Upper lobe of right lung (tissue), 1 donor: Measurements from ENCODE around the gene ESPNL. TPM values are rescaled to one million over a fixed set of nuclear protein-coding genes. Genes with fewer than 3 reads are reported as not detected.

Source experiments
- ATAC-seq: fragments of 200-7000 bp; cut with Tn5 transposase; one replicate; pipeline ENCODE4 v1.9.1; 2020; ENCODE audit warnings: mild to moderate bottlenecking, moderate library complexity
- DNase-seq: peaks from one replicate; pipeline ENCODE4 v3.0.0-alpha.2; 2020
- H3K27ac ChIP-seq: fragments of 200-600 bp; one replicate; pipeline ENCODE4 v1.8.0; 2022
- H3K27me3 ChIP-seq: fragments of 200-600 bp; one replicate; pipeline ENCODE4 v1.8.0; 2022; ENCODE audit warnings: mild to moderate bottlenecking
- H3K36me3 ChIP-seq: fragments of 200-600 bp; one replicate; pipeline ENCODE4 v1.8.0; 2022
- H3K4me1 ChIP-seq: fragments of 200-600 bp; one replicate; pipeline ENCODE4 v1.8.0; 2022
- H3K4me3 ChIP-seq: fragments of 200-600 bp; one replicate; pipeline ENCODE4 v1.8.0; 2022; ENCODE audit warnings: mild to moderate bottlenecking
- H3K9me3 ChIP-seq: fragments of 200-600 bp; one replicate; pipeline ENCODE4 v1.8.0; 2022
- intact Hi-C: fragments of 100-400 bp; cut with DNase I; formaldehyde crosslinking; loops from one replicate; pipeline ENCODE4 v1.11.0; 2022
- total RNA-seq: library from RNA; stranded (reverse); fragmentation: NEBNext Ultra II Directional; extraction: Animal tissue kit (Norgen Biotek cat#: 25700); gene quantifications from one replicate; pipeline ENCODE4 v1.2.1, GENCODE V29; 2021
- TF ChIP-seq, protein P1 (sequence below): fragments of 200-600 bp; IDR thresholded peaks from one replicate; pipeline ENCODE4 v1.8.0; 2022; ENCODE audit warnings: antibody characterized with exemption
- donor health status: DM: no; HTN: yes; CAD: no; lungs with severe emphysema.

Gene ESPNL
- total RNA-seq, 1 donor from 2014 or later: 0.35 TPM

DNA sequence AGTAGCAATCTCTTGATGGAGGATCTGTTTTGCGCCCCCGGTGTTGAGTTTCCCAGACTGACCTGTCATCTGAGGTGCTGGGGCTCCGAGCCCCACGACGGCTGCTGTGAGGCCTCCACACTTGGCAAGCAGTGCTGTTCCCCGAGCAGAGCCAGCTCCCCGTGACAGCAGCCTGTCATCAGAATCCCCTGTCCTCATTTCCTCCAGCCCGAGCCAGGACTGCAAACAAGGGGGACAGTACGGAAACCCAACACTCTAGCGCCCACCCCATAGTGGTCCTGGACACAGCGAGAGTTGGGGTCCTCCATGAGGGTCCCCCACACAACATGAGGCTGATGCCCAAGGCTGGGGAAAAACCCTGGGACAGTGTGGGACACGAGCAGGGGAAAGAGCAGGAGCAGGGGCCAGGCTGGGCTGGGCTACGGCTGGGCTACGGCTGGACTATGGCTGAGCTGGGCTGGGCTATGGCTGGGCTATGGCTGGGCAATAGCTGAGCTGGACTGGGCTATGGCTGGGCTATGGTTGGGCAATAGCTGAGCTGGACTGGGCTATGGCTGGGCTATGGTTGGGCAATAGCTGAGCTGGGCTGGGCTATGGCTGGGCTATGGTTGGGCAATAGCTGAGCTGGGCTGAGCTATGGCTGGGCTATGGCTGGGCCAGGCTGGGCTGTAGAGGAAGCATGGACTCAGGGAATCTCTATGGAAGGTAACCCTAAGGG, 36.8 kb downstream of the ESPNL start:
- no peak overlapping the region for H3K4me3 ChIP-seq
- intact Hi-C loops: no loop called here
- H3K4me1 ChIP-seq: peaks cover 5% of the 10 kb centered on the region
- TF ChIP-seq, protein P1, sequence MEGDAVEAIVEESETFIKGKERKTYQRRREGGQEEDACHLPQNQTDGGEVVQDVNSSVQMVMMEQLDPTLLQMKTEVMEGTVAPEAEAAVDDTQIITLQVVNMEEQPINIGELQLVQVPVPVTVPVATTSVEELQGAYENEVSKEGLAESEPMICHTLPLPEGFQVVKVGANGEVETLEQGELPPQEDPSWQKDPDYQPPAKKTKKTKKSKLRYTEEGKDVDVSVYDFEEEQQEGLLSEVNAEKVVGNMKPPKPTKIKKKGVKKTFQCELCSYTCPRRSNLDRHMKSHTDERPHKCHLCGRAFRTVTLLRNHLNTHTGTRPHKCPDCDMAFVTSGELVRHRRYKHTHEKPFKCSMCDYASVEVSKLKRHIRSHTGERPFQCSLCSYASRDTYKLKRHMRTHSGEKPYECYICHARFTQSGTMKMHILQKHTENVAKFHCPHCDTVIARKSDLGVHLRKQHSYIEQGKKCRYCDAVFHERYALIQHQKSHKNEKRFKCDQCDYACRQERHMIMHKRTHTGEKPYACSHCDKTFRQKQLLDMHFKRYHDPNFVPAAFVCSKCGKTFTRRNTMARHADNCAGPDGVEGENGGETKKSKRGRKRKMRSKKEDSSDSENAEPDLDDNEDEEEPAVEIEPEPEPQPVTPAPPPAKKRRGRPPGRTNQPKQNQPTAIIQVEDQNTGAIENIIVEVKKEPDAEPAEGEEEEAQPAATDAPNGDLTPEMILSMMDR: no peak
- no peaks in the 10 kb centered on the region for H3K27me3 ChIP-seq
- no peaks in the 10 kb centered on the region for H3K9me3 ChIP-seq
- ATAC-seq (peak; percentile 45), DNase-seq (peak; percentile 81)
- no peaks in the 10 kb centered on the region for H3K36me3 ChIP-seq
- H3K27ac ChIP-seq: no peak overlapping the region

DNA sequence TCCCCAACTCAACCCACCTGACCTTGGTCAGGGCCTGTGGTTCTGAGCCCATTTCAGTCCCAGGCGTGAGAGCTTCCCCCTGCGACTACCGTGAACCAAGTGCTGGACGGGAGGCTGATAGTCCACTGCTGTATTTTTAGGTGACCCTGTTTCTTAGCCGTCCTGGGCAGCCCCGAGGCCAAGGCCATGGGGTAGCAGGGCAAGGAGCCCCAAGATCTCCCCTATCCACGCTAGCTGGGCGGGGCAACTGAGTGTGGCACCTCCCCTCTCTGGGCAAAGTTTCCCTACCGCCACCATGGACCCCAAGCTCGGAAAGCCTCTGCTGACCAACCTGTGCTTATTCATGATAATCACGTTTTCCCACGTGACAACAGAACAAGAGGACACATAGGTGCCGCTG, 37.7 kb downstream of the ESPNL start:
- ATAC-seq: no peak
- Histone ChIP-seq H3K9me3 (no peaks in the 10 kb centered on the region), H3K27ac (no peak overlapping the region), H3K4me1 (peaks cover 5% of the 10 kb centered on the region), H3K27me3 (no peaks in the 10 kb centered on the region), H3K36me3 (no peaks in the 10 kb centered on the region), H3K4me3 (no peak overlapping the region)
- intact Hi-C loops: no loop called here
- TF ChIP-seq, protein P1: no peak
- no peak for DNase-seq

DNA sequence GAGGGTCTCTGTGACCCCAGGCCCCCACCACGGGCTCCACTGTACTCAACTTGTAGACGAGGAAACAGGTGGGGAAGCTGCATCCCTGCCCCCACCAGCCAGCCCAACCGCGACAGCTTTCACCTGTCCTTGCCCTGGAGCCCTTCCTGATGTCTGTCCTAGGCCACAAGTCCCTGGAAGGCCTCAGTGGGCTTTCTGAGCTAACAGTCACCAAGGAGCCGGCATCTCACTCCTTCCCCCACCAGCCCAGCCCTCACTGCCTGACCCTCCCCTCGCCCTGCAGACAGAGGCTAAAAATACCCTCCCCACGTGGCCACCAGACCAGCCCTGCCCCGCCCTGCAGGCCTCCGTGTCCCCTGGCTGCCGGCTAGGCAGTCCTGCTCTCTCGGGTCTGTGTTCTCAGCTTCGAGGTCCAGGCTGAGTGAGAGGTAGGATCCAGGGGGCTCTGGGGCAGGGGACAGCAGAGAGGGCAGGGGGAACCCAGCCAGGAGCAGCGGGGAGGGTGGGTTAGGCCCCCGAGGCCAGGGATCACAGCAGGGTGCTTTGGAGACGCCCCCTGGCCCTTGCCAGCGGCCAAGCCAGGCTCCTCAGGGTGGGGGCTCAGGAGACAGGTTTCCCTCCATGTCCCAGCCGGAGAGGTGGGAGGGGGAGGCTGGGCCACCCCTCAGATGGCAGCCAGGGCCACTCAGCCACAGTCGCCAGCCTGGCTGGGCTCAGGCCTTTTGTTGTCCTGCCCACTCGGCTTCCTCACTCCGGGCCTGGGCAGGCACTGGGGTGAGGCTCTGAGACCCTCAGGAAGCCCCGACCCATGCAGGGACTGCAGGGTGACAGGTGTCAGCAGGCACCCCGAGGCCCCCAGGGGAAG, 38.4 kb downstream of the ESPNL start, which contains the start of gene KLHL30:
Gene KLHL30, plus strand, starts transcription at position 338 of the 865 bp plus-strand sequence. CDS start 2,087 bp downstream, outside the sequence.
- Histone ChIP-seq H3K36me3 (no peaks in the 10 kb centered on the region), H3K27me3 (no peaks in the 10 kb centered on the region), H3K4me1 (peaks cover 5% of the 10 kb centered on the region), H3K9me3 (no peaks in the 10 kb centered on the region), H3K27ac (no peak within 1 kb of the TSS), H3K4me3 (peak within 1 kb of the TSS; percentile 23)
- TF ChIP-seq, protein P1: no peak
- ATAC-seq (no peak), DNase-seq (no peak)
- intact Hi-C loops: no loop called here

DNA sequence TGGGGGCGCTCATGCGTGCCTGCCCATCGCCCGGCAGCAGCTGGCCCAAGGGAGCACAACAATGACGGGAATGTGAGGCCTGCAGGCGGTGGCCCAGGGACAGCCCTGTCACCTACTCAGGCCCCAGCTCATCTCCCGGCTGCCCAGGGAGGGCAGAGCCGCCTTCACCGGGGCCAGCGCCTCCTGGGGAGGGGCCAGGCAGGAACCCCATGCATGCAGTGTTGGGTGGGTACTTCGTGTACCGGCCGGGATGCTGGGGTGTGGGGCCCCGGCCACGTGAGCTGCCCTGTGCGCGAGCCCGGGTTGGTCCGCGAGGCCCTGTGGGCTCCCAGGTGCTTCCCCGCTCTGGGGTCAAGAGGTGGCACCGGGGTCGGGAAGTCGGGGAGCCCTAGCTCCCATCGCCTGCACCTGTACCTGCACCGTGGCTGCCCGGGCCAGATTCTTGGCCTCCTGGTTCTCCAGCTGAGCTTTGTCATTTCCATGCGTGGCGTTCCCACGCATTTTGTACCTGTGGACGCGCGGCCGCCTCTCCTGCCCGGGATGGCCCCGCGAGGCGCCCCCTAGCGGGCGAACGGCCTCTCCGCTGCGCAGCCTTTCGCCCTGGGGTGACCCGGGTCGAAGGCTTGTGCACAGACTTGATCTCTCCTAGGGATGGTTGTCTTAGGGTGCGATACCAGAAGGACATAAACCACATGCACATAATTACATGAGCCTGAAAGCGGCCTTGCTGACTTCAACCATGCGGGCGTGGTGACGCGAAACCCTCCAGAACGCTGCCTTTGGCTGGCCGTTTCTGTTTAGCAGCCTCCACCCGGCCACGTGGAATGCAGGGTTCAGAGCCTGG, 39.3 kb downstream of the ESPNL start:
- peak overlapping the region; percentile 23 for H3K4me3 ChIP-seq
- no peaks in the 10 kb centered on the region for H3K9me3 ChIP-seq
- peaks cover 5% of the 10 kb centered on the region for H3K4me1 ChIP-seq
- no peaks in the 10 kb centered on the region for H3K27me3 ChIP-seq
- no peak for ATAC-seq
- DNase-seq: no peak
- H3K36me3 ChIP-seq: no peaks in the 10 kb centered on the region
- TF ChIP-seq, protein P1: peak; percentile 45
- H3K27ac ChIP-seq: no peak overlapping the region
- intact Hi-C loops: no loop called here

DNA sequence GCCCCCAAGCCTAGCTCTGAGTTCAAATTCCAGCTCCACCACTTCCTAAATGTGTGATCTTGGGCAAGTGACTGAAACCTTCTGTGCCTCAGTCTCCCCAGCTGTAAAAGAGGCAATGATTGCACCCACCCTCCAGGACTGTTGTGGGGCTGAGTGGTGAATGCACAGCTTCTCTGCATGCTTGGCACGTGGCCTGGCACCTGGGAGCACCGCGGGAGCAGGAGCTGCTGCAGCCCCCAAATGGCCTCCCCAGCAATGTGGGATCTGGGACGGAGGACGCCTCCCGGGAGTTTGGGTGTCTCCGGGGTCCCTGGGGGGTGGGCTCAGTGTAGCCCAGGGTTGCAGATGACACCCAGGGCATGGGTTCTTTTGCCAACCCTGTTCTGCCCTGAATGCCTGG, 39.9 kb downstream of the ESPNL start:
- Histone ChIP-seq H3K4me3 (no peak overlapping the region), H3K36me3 (no peaks in the 10 kb centered on the region), H3K27me3 (no peaks in the 10 kb centered on the region), H3K9me3 (no peaks in the 10 kb centered on the region), H3K4me1 (peaks cover 5% of the 10 kb centered on the region), H3K27ac (no peak overlapping the region)
- TF ChIP-seq, protein P1: no peak
- DNase-seq (no peak), ATAC-seq (no peak)
- intact Hi-C loops: no loop called here
